ENCODE results near the gene SMC6. TPM values are rescaled to one million over a fixed set of nuclear protein-coding genes. Genes with fewer than 3 reads are reported as not detected.
A peak's percentile ranks its signal among the peaks of the same experiment; 100 is the strongest.

The SMC6 gene
- total and polyA plus RNA-seq, 10 of the 15 experiments (the other 5 are each of a cell fraction or from before 2014, with no cell fraction given), result 12.8 to 63.8 (median 38.8) TPM

- Histone ChIP-seq H2AFZ (ENCODE audit: control insufficient read depth, low read depth, low read length) (peak overlapping the region; percentile 45), H3K4me3 (peak overlapping the region; percentile 51; the same call in 1 of the 2 replicates), H3K27me3 (replicated peaks in 1 of 2; ENCODE audit: control insufficient read depth in 2 of 2, insufficient read depth in 2 of 2, low read length in 1 of 2) (no peaks in the 10 kb centered on the region), H3K4me2 (ENCODE audit: control insufficient read depth, insufficient read depth) (peak overlapping the region; percentile 79), H3K36me3 (ENCODE audit: control insufficient read depth in 2 of 2, insufficient read depth in 2 of 2, low read length in 1 of 2) (peaks cover 0 to 6% of the 10 kb centered on the region in 2 experiments; a peak in 2 of 4 replicates), H3K27ac (ENCODE audit: control insufficient read depth, insufficient read depth) (peak overlapping the region; percentile 61), H4K20me1 (ENCODE audit: control insufficient read depth, insufficient read depth) (no peaks in the 10 kb centered on the region), H3K9ac (ENCODE audit: control insufficient read depth, insufficient read depth, low read length) (peak overlapping the region; percentile 3; the same call in 1 of the 2 replicates), H3K4me1 (ENCODE audit: control insufficient read depth, insufficient read depth, low read length) (0 out of 2 replicates have a peak, but pooled peaks cover 3% of the 10 kb centered on the region), H3K79me2 (ENCODE audit: control insufficient read depth, insufficient read depth, low read length) (peaks cover 78% of the 10 kb centered on the region), H3K9me3 (replicated peaks; ENCODE audit: control insufficient read depth, insufficient read depth, low read length) (no peaks in the 10 kb centered on the region)
- BruUV-seq (replicated peaks), result no TSS peak
- FAIRE-seq (no peak), DNase-seq (ENCODE audit: low read depth, low spot score) (no peak), ATAC-seq (no peak)
- intact Hi-C loops (cut with micrococcal nuclease; ENCODE audit: unreplicated experiment) (loop anchor here (2.0 to 10.0 kb wide), 2 partner anchors 73 to 1103 kb away; no protein-coding TSS in a partner anchor), in situ Hi-C loops (cut with MboI) (no loop called here)
- ChIA-PET CTCF (interaction anchor here (0.6 to 5.4 kb wide), 17 partner anchors 9 to 93 kb away, joined by 3 to 79 read pairs (median 7); no protein-coding TSS in a partner anchor), POLR2A (interaction anchor here (0.6 kb wide), 1 partner anchor 138 kb away, joined by 7 read pairs; no protein-coding TSS in a partner anchor), SMC1A (ENCODE audit: uncharacterized antibody, unreplicated experiment) (interaction anchor here (0.6 to 6.1 kb wide), 14 partner anchors 10 to 587 kb away, joined by 3 to 60 read pairs (median 10); no protein-coding TSS in a partner anchor), RAD21 (ENCODE audit: unreplicated experiment) (interaction anchor here (0.7 to 5.4 kb wide), 11 partner anchors 35 to 76 kb away, joined by 3 to 49 read pairs (median 8); partner anchors contain the start of gene MSGN1)
- TF ChIP-seq KDM1A (IDR thresholded peaks at IDR 0.05; ENCODE audit: borderline replicate concordance) (no peak), GABPA (IDR thresholded peaks at IDR 0.05; ENCODE audit: low read depth) (0 out of 2 replicates have a peak, but pooled peaks have one; percentile 40), SMC3 (IDR thresholded peaks at IDR 0.05; ENCODE audit: borderline replicate concordance, low read length) (peak; percentile 29; the same call in 1 of the 2 replicates), POLR2A (IDR thresholded peaks at IDR 0.05; ENCODE audit: low read depth, low read length) (no peak), IKZF2 (IDR thresholded peaks at IDR 0.05) (peak in 1 of 2 experiments; percentile 18; a peak in 1 of 4 replicates), ZNF687 (IDR thresholded peaks at IDR 0.05) (peak; percentile 25; the same call in 1 of the 2 replicates), BCLAF1 (IDR thresholded peaks at IDR 0.05) (no peak), FOXK2 (IDR thresholded peaks at IDR 0.05) (no peak)
- 14% methylated on average over 2 of the region's 2 CpGs for WGBS (ENCODE audit: insufficient coverage, insufficient replicate concordance, low lambda C conversion rate, missing lambda C conversion rate)
Observed at GRCh38 chr2:17757321-17757720, 3.7 kb upstream of the SMC6 start.
